Skeletal muscle satellite cell (primary cell): ENCODE data around the gene GRM6.

Source experiments
- H3K27me3 ChIP-seq: 2 replicates; pipeline ENCODE4 v1.7.0; 2013; ENCODE audit warnings: low read length; ENCODE audit not compliant: control insufficient read depth, insufficient read depth
- H3K36me3 ChIP-seq: 2 replicates; pipeline ENCODE4 v1.7.0; 2013; ENCODE audit warnings: mild to moderate bottlenecking, control low read depth, low read length; ENCODE audit not compliant: insufficient read depth
- H3K4me1 ChIP-seq: 2 replicates; pipeline ENCODE4 v1.7.0; 2013; ENCODE audit warnings: low read length; ENCODE audit not compliant: control insufficient read depth, insufficient read depth
- H3K4me2 ChIP-seq: 2 replicates; pipeline ENCODE4 v1.7.0; 2013; ENCODE audit warnings: mild to moderate bottlenecking, low read length
- H3K4me3 ChIP-seq: 2 replicates; pipeline ENCODE4 v1.7.0; 2013; ENCODE audit warnings: low read length
- H3K9ac ChIP-seq: 2 replicates; pipeline ENCODE4 v1.7.0; 2013; ENCODE audit warnings: mild to moderate bottlenecking, low read depth, low read length, moderate library complexity
- H3K9me3 ChIP-seq: replicated peaks from 2 replicates; pipeline ENCODE4 v1.7.0; 2013; ENCODE audit warnings: mild to moderate bottlenecking, control low read depth, low read length

GRM6 gene

DNA sequence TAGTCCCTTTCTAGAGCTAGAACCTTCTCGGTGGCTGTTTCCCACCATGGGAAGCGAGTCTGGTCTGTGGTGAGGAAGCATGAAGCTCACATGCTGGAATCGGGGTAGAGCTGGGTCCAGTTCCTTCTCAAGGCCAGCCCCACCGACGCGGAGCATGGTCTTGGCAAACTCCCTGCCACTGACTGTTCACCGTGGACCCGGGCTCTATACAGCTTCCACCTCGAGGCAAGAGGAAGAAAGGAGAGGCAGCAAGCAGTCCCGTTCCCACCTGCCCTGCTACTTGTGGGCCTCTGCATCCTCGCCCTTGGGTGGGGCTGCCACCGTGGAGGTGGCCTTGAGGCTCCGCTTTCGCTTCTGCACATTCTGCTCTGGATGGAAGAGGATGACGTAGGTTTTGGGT is 13.7 kb downstream of the GRM6 start:
- no peak overlapping the region for H3K9ac ChIP-seq
- no peaks in the 10 kb centered on the region for H3K27me3 ChIP-seq
- no peak overlapping the region for H3K4me3 ChIP-seq
- H3K4me1 ChIP-seq, result no peaks in the 10 kb centered on the region
- H3K9me3 ChIP-seq, result peaks cover 52% of the 10 kb centered on the region
- H3K36me3 ChIP-seq, result no peaks in the 10 kb centered on the region
- no peak overlapping the region for H3K4me2 ChIP-seq

DNA sequence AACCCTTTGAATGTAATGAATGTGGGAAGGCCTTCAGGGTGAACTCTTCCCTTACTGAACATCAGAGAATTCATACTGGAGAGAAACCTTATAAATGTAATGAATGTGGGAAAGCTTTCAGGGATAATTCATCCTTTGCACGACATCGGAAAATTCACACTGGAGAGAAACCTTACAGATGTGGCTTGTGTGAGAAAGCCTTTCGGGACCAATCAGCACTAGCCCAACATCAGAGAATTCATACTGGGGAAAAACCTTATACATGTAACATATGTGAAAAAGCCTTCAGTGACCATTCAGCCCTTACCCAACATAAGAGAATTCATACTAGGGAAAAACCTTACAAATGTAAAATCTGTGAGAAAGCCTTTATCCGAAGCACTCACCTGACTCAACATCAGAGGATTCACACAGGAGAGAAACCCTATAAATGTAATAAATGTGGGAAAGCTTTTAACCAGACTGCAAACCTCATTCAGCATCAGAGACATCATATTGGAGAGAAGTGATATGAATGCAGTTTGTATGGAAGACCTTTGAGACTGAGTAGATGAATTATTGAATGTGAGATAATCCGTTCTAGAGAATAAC is 29.6 kb downstream of the GRM6 start:
- no peak overlapping the region for H3K9ac ChIP-seq
- no peaks in the 10 kb centered on the region for H3K27me3 ChIP-seq
- H3K4me2 ChIP-seq, result no peak overlapping the region
- H3K36me3 ChIP-seq, result peaks cover 19% of the 10 kb centered on the region
- peaks cover 67% of the 10 kb centered on the region for H3K9me3 ChIP-seq
- no peak overlapping the region for H3K4me3 ChIP-seq
- H3K4me1 ChIP-seq, result no peaks in the 10 kb centered on the region

DNA sequence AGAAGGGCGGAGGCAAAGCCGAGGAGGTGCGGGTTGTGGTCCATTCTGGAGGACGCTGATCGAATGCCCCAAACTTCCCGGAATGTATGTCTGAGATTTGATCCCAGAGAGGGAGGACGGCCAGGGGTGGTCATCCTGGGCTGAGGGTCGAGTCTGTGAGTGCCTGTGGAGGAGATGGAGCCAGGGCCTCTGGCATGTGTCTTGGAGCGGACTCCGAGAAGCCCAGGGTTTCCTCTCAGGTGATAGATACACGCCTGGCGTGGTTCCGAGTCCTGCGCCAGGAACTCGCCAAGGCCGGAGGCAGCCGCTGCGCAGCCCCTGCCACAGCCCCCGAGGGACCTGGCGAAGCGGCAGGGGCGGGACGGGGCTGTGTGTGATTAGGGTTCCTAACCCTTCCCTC is 53.8 kb downstream of the GRM6 start:
- Histone ChIP-seq H3K4me3 (peak overlapping the region; percentile 82), H3K9me3 (peaks cover 42% of the 10 kb centered on the region), H3K4me1 (peaks cover 2% of the 10 kb centered on the region), H3K27me3 (no peaks in the 10 kb centered on the region), H3K4me2 (peak overlapping the region; percentile 96), H3K36me3 (peaks cover 4% of the 10 kb centered on the region), H3K9ac (peak overlapping the region; percentile 72)

DNA sequence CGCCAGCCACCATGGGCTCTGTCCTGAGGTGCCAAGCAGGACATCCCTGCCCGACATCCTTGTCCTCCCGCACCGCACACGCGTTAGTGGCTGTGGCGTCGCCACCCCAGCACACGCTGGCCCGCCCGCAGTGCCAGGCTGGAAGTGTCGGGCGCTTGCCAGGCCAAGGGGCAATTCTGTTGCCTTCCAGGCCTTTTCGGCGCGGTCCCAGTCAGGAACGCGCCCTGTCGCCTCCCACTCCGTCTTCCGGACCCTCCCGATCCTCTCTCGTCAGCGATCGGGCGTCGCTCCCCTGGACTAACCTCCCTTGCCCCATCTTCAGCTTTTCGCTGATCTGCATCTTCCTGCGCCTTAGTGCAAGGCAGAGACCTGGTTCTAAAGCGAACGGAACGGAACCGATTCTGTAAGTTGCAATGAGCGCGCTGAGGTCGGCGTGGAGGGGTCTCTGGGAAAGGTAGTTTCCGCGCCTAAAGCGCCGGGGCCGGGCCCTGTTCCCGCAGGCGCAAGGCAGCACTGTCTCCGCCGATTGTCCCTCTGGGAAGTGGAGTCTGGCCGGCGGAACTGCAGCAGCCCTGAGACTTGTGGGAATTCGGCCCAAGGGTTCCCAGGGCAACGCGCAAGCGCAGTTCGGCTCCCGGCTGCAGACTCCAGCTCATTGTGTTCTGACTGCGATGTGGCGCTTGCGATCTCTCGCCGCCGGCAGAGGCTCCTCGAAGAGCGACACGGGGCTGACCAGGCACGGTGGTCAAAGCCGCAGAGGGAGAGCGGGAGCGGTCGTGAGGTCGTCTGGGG is 54.4 kb downstream of the GRM6 start, which contains the start of gene ZNF454:
ZNF454 (plus strand) TSS at position 630 of the 792 bp plus-strand sequence. CDS start 1,594 bp downstream, outside the sequence.
- H3K9ac ChIP-seq, result peak within 1 kb of the TSS; percentile 73
- H3K9me3 ChIP-seq, result peaks cover 47% of the 10 kb centered on the region
- peaks cover 2% of the 10 kb centered on the region for H3K4me1 ChIP-seq
- H3K27me3 ChIP-seq, result no peaks in the 10 kb centered on the region
- H3K36me3 ChIP-seq, result peaks cover 4% of the 10 kb centered on the region
- peak within 1 kb of the TSS; percentile 96 for H3K4me2 ChIP-seq
- peak within 1 kb of the TSS; percentile 82 for H3K4me3 ChIP-seq

DNA sequence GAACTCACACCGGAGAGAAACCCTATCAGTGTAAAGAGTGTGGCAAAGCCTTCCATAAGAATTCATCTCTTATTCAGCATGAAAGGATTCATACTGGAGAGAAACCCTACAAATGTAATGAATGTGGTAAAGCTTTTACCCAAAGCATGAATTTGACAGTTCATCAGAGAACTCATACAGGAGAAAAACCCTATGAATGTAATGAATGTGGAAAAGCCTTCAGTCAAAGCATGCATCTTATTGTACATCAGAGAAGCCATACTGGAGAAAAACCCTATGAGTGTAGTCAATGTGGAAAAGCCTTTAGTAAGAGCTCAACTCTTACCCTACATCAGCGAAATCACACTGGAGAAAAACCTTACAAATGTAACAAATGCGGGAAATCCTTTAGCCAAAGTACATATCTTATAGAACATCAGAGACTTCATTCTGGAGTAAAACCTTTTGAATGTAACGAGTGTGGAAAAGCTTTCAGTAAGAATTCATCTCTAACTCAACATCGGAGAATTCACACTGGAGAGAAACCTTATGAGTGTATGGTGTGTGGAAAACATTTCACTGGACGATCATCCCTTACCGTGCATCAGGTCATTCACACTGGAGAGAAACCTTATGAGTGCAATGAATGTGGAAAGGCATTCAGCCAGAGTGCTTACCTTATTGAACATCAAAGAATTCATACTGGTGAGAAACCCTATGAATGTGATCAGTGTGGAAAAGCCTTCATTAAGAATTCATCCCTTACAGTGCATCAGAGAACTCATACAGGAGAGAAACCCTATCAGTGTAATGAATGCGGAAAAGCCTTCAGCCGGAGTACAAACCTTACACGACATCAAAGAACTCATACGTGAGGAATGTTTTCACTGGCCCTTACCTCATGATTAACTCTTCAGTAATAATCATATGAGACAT is 63.0 kb downstream of the GRM6 start:
- Histone ChIP-seq H3K36me3 (no peaks in the 10 kb centered on the region), H3K9me3 (peaks cover 73% of the 10 kb centered on the region), H3K27me3 (no peaks in the 10 kb centered on the region), H3K4me3 (no peak overlapping the region), H3K4me1 (no peaks in the 10 kb centered on the region), H3K4me2 (no peak overlapping the region), H3K9ac (no peak overlapping the region)
